Myocyte (in vitro differentiated cells): ENCODE measurements around the gene UST. TPM values are rescaled to one million over a fixed set of nuclear protein-coding genes. Genes with fewer than 3 reads are reported as not detected.

ENCODE experiments used
- DNase-seq: peaks from one replicate; pipeline ENCODE4 v3.0.0-alpha.2; 2012; ENCODE audit warnings: low read depth
- total RNA-seq: library from RNA; depleted of rRNA; stranded (reverse); fragments of >200 nt; gene quantifications from 2 replicates; pipeline ENCODE4 v1.2.3, GENCODE V29; 2014

UST gene
- total RNA-seq, 1 donor from 2014 or later: 10.7 TPM

DNA sequence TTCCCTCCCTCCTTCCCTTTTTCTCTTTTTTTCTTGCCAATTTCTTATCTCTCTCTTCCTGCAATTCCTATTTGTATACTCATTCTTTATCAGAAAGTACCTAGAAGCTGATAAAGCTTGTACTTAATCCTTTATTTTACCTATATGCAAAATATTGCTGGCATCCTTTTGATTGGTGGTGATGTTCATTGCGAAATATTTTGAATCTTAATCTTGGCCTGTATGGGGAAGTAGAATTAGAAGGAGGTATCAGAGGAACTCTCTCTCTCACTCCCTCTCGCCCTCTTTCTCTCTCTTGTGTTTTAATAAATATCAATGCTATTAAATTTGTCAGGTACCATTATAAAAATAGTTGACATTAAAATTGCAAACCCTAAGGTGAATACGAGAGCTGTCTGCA, 52.8 kb downstream of the UST start:
- DNase-seq: no peak

DNA sequence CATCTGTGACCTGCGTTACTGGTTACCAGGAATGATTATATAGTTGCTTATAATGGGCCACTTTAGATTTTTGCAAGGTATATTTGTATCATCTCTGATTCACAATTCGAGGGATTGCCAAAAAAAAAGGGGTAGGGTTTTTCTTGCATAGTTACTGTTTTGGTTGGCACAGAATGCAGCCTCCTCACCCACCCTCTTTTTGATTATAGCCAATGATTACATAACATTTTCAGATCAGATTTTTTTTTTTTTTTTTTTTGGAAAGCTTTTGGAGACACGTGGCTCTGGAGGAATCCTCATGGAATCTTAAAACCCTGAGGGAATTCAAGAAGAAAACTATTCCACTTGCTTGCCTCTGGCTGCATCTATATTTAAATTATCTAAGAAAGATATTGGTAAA, 53.7 kb downstream of the UST start:
- no peak for DNase-seq

DNA sequence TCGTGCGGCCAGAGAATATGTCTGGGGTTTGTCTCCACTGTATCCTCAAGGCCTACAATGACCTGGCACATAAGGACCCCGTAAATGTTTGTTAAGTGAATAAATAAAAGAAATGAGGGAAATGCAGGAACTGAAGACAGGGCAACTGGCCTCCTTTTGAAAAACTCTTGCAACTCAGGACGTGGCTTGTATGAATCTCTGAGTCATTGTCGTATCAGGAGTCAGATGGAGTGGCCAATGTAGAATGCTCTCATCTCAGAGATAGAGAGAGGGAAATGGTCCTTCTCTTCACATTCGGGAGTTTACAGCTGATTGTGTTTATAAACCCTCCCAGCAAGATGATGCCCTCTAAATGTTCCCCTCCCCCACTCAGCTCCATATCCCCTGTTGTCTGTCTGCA, 57.1 kb downstream of the UST start:
- DNase-seq: no peak

DNA sequence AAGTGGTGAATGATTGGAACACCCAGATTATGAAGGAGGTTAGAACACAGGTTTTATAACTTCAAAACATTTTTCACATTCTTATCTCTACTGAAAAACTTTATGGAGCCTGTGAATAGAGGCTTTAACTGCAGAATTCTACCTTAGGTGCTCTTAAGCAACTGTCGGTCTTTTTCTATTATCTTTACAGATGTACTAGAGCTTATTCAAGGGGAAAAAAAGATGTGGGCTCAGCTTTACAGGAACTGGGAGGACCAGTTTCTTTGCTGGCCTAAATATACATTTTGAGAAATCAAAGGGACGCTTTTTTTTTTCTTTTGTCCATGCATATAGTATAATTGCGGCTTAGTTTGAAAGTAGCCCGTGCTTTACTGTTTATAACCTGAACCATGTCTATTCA, 58.9 kb downstream of the UST start:
- DNase-seq: no peak

DNA sequence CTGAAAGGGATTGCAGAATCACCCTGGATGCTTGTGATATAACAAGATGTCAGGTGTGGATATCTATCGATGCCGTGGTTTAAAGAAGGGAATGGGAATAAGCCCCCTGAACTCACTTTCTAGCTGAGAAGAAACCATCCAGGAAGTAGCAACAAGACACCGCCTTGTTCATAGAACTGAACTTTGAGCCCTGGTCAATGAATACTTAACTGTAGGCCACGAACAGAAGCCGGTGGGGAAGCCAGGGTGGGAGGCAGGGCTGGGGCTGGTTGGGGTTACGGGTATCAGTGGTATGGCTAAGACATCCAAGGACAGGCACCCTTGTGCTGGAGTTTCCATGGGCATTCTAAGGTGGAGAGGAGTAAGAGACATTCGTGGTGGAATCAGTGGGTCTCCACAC, 61.0 kb downstream of the UST start:
- DNase-seq: no peak

DNA sequence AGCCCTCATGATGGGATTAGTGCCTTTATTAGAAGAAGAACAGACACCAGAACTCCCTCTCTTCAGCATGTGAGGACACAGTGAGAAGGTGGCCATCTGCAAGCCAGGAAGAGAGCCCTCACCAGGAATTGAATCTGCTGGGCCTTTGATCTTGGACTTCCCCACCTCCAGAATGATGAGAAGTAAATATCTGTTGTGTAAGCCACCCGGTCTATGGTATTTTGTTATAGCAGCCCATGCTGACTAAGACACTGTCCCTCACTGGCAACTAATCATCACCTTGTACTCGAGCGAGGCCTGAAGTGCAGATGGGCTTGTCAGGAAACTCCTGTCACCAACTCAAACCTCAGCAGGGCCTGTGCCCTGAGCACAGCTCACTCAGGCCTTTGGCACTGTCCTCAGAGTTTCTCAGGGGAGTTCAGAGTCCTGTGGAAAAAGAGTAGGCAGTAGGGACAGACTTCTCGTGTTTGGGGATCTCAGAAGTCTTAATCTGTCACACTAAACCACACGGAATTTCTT, 62.0 kb downstream of the UST start:
- no peak for DNase-seq

DNA sequence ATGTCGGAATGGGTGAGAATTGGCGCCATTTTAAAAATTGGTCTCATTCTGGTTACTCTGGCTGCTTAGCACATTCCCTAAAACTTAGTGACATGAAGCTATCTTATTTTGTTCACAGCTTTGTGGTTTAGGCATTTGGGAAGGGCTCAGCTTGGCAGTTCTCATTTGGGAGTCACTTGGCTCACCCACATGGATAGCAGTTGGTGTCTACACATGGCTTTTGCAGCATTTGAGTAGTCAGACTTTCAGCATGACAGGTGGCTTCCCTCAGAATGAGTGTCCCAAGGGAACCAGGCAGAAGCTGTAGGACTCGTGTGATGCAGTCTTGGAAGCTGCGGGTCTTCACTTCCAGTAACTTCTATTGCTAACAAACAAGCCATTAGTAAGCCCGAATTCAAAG, 64.6 kb downstream of the UST start:
- DNase-seq: peak; percentile 97

DNA sequence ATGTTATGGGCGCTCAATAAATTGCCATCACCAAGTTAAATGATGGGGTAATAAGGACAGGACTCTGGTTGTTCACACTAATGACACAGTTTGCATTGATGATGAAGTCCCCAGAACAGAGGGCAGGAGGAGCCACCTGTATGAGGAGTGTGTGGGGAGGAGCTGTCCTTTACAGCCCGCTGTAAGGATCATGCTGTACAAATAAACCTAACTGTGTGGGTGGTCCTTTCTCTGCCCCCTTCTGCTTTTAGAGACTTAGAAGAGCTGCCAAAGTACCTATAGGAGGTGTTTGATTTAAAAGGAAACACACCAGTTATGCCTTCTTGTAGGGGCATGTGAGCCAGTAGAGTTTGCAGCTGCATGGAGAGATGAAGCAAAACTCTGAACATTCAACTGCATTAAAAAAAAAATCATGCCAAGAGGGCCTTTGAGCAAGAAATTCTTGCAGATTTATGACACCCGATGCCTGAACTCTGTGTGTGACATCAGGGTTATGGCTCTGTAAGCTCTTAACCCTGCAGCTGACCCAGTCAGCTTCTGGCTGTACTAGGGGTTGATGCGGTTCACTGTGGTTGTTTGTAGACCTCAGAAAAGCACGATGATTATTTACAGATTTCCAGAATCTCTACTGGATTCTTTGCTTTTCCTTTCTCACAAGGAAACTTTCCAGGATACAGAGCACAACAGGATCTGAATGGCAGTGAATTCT, 67.4 kb downstream of the UST start:
- DNase-seq: peak; percentile 41

DNA sequence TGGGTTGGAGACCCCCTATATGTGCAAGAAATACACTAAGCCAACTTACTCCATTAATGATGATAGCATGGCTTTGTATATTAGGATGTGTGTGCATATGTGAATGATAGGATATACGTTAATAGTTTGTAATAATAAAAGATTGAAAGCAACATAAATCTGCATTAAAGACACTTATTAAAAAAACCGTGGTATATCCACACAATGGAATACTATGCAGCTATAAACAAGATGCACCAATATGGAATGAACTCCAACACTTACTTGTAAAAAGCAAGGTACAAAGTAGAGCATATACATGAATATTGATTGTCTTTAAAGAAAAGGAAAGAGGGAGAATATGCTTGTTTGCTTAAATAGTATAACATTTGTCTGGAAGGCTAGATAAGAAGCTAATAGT, 68.0 kb downstream of the UST start:
- no peak for DNase-seq

DNA sequence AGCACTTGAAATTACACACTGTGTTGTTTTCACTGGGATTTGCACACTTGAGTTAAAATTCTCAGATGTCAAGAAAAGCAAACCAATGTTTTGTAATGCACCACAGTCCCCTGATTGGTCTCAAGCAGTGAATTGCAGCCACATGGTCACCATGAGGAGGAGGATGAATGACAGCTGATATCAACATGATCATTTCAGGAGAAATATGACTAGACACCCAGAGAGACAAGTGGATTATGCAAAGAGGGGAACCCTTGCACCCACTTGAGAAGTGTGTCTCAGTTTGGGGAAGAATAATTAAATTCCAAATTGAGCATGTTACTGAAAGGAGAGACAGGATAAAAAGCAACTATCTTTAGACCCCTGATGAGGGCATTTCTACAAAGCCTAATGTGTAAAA, 69.3 kb downstream of the UST start:
- no peak for DNase-seq

DNA sequence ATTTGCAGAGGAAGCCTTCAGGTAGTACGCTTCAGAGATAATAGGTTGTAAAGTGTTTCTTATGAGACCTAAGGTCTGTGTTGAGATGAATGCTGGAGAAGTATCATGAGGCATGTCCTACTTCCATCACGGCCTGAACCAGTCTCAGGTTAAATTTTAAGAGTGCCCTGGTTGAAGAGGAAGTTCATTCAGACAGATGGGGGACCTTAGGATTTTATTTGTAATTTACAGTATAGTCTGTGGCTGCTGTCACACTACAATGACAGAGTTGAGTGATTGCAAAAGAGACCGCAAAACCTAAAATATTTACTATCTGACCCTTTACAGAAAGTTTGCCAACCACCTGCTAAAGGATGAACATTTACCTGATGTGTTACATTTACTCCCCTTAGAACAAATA, 70.9 kb downstream of the UST start:
- no peak for DNase-seq

DNA sequence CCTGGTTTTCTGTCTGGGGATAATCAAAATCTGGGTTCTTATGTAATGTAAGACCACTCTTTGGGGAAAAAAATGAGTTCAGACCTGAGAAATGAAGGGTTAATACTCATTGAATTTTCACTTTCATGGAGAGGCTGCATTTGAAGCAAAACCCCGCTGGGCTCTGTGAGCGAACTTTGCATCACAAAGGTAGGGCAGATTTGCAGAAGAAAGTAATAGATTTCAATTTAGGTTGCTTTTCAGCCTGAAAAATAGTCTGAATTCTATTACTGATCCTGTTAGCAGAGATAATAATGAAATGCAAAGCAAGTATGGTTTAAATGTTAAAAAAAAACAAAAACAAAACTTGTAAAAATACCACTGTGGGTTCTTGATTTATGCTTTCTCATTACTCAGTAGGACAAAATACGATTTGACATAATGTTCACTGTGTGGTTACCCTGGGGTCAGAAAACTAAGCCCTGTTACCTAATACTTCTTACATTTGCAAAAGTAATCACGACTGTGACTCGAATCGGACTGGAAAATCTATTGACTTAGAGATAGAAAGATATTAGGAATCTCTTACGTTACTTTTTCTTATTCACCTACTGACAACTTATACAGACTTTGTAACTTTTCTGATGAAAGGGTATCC, 72.2 kb downstream of the UST start:
- DNase-seq: no peak

DNA sequence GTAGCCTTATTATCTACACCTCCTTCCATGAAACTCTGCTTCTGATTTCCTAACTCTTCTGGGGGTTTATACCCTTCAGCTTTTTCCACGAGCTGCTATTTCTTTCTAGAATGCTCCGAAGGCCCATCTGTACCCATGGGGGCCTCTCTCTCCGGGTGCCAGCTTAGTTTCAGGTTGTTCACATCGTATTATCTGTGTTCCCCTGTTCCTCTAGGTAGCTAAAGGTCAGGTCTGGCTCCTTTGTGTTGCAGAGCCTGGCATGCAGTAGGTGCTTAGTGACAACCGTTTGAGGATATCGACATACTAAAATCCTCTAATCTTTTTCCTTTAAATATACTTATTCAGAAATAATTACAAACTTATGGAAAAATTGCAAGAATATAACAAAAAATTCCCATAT, 73.0 kb downstream of the UST start:
- DNase-seq: no peak

DNA sequence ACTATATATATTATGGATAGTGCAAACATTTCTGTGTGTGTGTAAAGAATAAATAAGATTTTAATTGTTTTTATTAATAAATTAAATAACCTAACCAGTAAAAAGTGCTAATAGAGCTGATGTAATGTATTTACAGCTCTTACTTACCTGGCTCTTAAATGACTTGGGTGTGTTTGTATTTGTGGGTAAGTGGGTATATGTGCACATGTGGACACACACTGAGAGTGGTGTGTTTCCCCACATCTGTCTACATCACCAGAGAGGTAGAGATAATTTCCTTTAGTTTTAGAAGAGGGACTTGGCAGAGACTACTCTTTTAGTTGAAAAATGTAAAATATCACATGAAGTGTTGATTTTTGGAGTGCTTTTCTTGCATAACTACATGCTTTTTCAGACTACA, 76.0 kb downstream of the UST start:
- no peak for DNase-seq

DNA sequence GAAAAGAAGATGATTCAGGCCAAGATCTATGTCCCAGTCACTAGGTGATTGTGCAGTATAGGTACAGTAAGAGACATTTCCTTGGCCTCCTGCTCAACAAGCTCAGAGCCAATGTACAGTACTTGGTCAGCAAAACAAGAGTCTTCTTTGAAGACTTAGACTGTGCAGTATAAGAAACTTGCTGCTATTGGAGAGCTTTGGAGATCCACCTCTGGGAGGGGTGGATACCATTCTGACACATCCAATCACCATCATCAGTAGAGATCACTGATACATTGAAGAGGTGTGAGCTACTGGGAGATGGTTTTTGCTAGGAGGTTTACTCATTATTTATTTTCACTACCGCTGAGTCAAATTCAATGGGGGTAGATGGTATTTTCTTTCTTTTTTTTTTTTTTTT, 77.5 kb downstream of the UST start:
- no peak for DNase-seq

DNA sequence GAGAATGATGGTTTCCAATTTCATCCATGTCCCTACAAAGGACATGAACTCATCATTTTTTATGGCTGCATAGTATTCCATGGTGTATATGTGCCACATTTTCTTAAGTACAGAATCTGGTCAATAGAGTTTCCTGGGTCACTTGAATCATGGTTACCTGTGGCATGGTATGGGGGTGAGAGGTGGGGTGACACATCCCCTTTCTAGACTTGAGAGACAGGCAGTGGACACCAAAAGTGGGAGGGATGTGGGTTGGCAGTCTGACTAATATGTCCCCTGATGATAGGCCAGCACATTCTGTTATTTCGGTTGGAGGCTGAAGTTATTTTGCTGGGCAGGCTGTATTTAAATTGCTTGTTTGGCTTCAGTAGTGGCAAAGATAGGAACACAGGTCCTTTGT, 78.1 kb downstream of the UST start:
- no peak for DNase-seq

DNA sequence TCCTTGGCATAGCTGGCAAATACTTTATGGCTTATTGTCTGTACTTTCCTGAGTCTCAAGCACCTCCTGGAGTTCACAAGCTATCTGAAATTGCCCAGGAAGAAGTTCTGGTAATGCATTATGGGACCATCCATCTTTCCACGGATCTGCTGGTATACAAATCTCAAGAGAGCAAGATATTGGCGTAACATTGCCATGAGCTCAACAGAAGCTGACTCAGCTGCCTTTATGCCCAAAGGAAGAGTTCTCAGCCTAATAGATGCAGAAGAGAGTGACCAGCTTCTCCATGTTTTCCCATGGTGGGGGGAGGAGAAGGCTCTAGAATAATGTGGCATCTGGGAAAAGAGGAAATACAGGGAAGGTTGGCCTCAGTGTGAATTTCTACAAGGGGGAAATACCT, 78.7 kb downstream of the UST start:
- no peak for DNase-seq

DNA sequence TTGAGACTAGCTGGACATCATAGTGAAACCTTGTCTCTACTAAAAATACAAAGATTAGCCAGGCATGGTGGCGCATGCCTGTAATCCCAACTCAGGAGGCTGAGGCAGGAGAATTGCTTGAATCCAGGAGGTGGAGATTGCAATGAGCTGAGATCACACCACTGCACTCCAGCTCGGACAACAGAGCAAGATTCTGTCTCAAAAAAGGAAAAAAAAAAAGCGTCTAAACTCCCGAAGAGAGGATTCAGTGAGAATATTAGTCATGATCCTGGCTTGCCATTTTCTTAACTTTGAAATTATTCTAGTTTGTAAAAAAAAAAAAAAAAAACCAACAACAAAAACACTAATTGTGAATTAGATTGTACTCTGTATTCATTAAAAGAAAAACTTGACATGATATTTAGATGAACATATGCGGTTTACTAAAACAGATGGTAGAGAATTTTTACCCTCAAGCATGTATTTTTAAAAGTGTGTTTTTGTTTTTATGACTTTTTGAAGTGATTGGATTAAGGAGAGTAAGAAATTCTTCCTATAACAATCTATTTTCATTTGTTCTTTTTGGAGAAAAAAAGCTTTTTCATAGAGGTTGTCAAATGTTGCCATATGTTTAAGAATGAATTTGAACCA, 80.7 kb downstream of the UST start:
- no peak for DNase-seq

DNA sequence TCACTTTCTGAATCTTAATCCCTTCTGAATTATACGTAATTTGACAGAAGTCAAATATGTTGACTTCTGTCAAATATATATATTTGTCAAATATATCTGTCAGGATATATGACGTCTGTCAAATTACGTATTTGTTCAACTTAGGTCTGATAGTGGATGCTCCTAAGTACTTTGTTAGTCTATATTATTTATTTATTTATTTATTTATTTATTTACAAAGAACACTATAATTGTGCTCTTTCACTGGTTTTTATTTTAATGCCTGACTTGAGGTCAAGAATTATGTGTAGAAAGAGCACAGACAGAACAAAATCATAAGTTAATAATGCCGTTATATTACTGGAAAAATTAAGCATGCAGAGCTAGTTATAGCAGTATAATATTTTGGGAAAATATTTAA, 81.2 kb downstream of the UST start:
- no peak for DNase-seq

DNA sequence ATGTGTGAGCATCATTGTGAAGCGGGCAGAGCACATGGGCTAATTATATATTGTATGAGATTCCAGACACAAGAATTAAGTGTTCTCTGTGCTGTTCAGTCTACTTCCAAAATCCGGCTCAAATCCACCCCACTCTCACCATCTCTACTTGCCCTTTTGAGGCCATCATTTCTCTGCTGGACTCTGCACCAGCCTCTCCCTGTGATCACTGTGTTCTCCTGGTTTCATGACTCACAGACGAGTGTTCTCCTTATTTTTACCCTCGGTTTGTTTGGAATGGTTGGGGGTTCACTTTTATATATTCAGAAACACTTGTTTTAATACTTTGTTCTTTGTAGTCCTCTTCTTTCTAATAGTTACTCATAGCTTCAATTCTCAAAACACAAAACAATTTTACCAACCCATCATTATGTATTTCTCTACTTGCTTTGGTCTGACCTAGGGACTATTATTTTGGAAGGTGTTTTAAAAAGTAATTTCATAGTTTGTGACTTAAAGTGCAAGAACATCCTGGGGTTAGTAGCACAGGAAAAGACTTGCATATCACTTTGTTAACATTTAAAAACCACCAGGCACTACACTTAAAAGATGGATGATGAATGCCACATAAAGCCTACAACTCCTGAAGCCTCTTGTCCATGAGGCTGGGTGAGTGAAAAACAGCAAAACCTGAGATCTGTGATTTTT, 82.7 kb downstream of the UST start:
- no peak for DNase-seq

DNA sequence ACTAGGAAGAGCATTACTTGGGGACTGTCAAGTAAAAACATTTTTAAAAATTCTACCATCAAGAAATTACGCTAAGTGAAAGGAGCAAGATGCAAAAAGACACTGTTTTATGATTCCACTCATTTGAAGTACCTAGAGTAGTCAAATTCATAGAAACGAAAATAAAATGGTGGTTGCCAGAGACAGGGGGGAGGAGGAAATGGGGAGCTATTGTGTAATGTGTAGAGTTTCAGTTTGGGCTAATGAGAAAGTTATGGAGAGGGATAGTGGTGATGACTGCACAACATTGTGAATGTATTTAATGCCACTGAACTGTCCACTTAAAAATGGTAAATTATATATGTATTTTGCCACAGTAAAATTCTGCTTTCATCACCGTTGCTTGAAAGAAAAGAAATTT, 83.8 kb downstream of the UST start:
- no peak for DNase-seq

DNA sequence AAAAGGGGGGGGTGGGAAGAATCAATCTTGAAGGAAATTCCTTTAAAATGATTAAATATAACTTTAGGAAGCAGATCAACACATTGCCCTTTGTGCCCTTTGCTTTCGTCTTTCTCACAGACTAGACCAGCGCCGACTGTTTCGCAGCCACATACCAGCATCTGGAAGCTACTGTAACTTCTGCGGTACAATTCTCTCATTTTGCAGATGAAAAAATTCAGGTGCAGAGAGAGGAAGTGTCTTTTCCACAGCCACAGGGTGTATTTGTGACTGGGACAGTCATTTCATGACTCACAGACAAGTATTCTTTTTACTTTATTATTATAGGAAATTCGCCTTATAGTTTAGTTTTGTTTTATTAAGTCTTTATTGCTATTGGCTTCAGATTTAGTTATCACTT, 84.2 kb downstream of the UST start:
- DNase-seq: no peak
